NCI-H2107 (cell line): Measurements from ENCODE around the gene KDELR3.

Experiments
- DNase-seq: peaks from one replicate; lab custom pipeline; 2025; lab: John Stamatoyannopoulos, UW

The KDELR3 gene

GRCh38 chr22:38484244-38484643 is 16.3 kb downstream of the KDELR3 start:
- no peak for DNase-seq

GRCh38 chr22:38485783-38486182 is 17.9 kb downstream of the KDELR3 start:
- no peak for DNase-seq

GRCh38 chr22:38487946-38488345 is 20.1 kb downstream of the KDELR3 start:
- no peak for DNase-seq

GRCh38 chr22:38489142-38489541 is 21.2 kb downstream of the KDELR3 start:
- no peak for DNase-seq

GRCh38 chr22:38489561-38490145 is 21.8 kb downstream of the KDELR3 start:
- DNase-seq = no peak

- DNase-seq = no peak
Measured at GRCh38 chr22:38490475-38490874, 22.6 kb downstream of the KDELR3 start.

GRCh38 chr22:38490915-38491314 is 23.0 kb downstream of the KDELR3 start:
- DNase-seq = no peak

- DNase-seq = no peak
Measured at GRCh38 chr22:38491707-38492348, 23.9 kb downstream of the KDELR3 start.

- no peak for DNase-seq
Measured at GRCh38 chr22:38494498-38494897, 26.6 kb downstream of the KDELR3 start.

- no peak for DNase-seq
Measured at GRCh38 chr22:38494939-38495338, 27.0 kb downstream of the KDELR3 start.

GRCh38 chr22:38497869-38498268 is 30.0 kb downstream of the KDELR3 start:
- DNase-seq = no peak

- DNase-seq = no peak
Measured at GRCh38 chr22:38501797-38502672, 34.1 kb downstream of the KDELR3 start.

GRCh38 chr22:38503021-38503420 is 35.1 kb downstream of the KDELR3 start:
- no peak for DNase-seq

GRCh38 chr22:38504731-38505540 is 37.0 kb downstream of the KDELR3 start:
- DNase-seq = no peak

- DNase-seq = no peak
Measured at GRCh38 chr22:38505541-38506117, 37.7 kb downstream of the KDELR3 start.

- DNase-seq = peak; percentile 89
Measured at GRCh38 chr22:38506118-38506962, 38.4 kb downstream of the KDELR3 start, which contains the start of gene DDX17. DDX17 (minus strand) TSS chr22:38506311.

GRCh38 chr22:38510416-38510970 is 42.6 kb downstream of the KDELR3 start:
- DNase-seq = no peak

- no peak for DNase-seq
Measured at GRCh38 chr22:38513063-38513462, 45.2 kb downstream of the KDELR3 start.

GRCh38 chr22:38518620-38519019 is 50.7 kb downstream of the KDELR3 start:
- no peak for DNase-seq

GRCh38 chr22:38519453-38520250 is 51.8 kb downstream of the KDELR3 start:
- DNase-seq = no peak
